HG02759 (cell line): ENCODE measurements around the gene GZMH.
A peak's percentile ranks its signal among the peaks of the same experiment; 100 is the strongest.
"Not testable (repeated sequence)": the region's sequence is repeated elsewhere in the genome, so short reads cannot be mapped to it uniquely, and the experiment has no call there.

Source experiments
- ATAC-seq: cut with Tn5 transposase; IDR thresholded peaks from one replicate; pipeline ENCODE4 v1.9.1; 2021; ENCODE audit warnings: mild to moderate bottlenecking, moderate library complexity; ENCODE audit not compliant: unreplicated experiment

GZMH gene, protein sequence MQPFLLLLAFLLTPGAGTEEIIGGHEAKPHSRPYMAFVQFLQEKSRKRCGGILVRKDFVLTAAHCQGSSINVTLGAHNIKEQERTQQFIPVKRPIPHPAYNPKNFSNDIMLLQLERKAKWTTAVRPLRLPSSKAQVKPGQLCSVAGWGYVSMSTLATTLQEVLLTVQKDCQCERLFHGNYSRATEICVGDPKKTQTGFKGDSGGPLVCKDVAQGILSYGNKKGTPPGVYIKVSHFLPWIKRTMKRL

DNA sequence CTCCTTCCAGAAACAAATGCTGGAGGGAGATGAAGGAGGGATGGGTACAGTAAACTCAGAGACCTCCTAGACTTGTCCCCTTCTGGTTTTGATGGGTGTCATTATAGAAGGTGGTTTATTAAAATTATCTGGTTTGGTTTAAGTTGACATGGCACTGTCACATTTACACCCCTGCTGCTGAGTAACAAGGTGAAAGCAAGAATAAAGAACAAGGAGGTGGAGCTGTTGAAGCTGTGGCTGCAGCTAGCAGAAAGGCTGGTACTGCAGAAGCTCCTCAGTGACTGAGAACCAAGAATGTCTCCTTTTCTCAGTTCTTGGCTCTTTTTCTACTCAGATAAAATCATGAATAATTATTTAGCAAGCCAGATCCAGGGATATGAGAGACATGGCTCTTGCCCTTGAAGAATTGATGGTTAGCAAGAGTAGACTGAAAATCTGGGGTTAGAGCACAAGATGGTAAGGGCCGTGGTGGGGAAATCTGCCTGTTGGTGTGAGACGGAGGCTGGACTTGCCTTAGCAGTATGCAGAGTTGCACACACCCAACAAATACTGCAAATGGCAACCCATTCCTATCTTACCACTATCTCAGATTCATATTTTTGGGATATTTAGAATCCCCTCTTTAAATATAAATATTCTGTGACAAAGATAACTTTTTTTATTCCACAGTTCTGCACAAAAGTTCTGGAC is at the start of gene GZMH:
Gene GZMH (minus strand): TSS at position 31 of the 690 bp plus-strand sequence. CDS start 72 bp downstream, outside the sequence.
- no peak for ATAC-seq

DNA sequence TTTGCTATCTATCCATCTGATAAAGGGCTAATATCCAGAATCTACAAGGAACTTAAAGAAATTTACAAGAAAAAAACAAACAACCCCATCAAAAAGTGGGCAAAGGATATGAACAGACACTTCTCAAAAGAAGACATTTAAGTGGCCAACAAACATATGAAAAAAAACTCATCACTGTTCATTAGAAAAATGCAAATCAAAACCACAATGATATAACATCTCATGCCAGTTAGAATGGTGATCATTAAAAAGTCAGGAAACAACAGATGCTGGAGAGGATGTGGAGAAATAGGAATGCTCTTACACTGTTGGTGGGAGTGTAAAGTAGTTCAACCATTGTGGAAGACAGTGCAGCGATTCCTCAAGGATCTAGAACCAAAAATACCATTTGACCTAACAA is 38.9 kb upstream of the GZMH start:
- not testable (repeated sequence) for ATAC-seq

DNA sequence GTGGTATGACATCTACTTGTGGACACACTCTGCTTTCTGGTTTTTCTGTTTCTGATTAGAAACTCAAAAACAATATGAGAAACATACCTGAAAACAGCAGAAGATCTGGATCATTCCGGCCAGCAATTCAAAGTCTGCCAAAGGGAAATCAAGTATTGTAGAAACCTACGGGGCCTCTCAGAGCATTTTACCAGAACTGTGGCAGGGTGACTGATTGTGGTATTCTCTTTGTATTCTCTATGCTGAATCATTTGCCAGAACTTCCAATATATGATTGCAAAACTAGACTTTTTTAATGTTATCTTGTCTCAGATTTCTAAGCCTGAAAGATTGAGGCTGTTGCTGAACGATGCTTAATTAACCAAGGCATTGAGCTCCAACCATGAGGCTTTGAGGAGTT is 30.4 kb upstream of the GZMH start:
- no peak for ATAC-seq

DNA sequence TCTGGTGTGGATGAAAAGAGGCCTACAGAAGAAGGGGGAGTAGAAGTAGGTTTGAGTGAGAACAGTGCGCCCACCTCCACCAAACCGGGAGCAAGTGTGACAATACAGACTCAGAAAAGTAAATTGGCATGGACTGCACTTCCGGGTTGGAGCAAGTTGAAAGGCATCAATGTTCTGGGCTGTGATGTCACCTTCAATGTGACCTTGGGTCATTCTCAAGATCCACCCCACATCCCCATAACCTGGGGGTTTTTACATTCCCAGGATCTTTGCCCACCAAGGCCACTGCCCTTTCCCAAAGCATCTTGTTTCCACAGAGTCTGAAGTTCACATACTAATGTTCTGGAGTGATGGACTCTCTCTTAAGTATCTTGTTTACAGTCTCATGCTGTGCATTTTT is 29.8 kb upstream of the GZMH start:
- ATAC-seq: no peak

DNA sequence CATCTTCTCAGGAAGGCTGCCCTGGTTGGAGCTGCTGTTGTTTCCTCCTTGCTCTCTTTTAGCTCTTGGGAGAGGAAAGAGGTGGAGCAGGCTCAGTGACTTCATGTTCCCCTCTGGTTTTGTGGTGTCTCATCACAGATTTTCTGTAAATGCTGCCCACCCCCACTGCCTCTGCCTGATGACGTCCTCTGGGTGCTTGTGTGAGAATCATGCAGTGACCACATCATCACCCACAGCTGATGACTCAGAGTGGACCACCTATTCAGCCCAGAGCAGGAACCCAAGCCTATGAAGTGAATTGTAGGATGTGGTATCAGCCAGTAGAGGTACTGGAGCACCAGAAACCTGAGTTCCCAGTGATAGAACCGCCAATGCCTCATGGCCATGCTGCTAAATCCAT is 24.7 kb upstream of the GZMH start, which contains the start of gene GZMB:
Gene GZMB (minus strand): TSS at position 33 of the 400 bp plus-strand sequence. CDS start 30 bp downstream, at position 3.
- no peak for ATAC-seq

DNA sequence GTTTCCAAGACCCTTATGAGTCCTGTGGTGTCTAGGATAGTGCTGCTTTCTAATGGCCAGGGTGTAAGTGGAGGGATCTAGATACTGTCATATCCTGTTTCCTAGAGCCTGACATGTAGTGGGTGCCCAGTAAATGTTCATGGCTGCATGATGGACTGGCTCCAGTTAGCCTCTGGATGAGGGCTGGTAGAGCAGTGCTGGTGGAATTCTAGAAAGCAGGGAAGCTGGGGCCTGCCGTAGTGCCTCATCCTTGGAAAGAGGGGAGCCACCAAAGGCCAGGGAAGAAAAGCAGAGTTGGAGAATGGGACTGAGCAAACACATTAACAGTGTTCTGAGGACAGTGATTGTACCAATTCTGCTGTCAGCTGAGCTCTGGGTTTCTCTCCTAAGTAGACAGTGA is 23.9 kb upstream of the GZMH start:
- ATAC-seq: no peak

DNA sequence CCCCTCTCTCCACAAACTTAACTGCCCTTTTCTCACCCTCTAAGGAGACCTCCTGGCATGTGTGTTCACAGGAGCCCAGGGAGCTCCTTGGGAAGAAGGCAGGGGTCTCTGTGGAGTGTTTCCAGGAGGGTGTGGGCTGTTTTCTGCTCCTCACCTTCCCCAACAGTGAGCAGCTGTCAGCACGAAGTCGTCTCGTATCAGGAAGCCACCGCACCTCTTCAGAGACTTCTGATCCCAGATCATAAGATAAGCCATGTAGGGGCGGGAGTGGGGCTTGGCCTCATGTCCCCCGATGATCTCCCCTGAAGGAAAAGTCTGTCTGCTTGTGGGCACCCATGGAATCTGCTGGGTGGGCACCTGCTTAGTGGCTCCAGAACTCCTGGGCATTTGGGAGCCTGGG is 23.3 kb upstream of the GZMH start:
- ATAC-seq: no peak

DNA sequence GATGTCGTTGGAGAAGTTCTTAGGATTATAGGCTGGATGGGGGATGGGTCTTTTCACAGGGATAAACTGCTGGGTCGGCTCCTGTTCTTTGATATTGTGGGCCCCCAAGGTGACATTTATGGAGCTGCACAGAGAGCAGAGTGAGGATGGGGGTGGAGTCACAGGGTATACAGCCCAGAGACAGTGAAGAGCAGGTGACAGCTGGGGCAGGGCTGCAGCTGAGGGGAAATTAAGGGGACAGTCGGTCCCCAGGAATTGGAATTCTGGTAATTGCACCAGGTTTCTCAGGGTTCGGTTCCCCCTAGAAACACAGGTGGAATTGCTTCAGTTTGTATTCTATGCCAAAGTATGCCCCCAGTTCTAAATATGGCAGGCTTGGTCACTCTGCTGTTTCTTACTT is 22.9 kb upstream of the GZMH start:
- no peak for ATAC-seq

DNA sequence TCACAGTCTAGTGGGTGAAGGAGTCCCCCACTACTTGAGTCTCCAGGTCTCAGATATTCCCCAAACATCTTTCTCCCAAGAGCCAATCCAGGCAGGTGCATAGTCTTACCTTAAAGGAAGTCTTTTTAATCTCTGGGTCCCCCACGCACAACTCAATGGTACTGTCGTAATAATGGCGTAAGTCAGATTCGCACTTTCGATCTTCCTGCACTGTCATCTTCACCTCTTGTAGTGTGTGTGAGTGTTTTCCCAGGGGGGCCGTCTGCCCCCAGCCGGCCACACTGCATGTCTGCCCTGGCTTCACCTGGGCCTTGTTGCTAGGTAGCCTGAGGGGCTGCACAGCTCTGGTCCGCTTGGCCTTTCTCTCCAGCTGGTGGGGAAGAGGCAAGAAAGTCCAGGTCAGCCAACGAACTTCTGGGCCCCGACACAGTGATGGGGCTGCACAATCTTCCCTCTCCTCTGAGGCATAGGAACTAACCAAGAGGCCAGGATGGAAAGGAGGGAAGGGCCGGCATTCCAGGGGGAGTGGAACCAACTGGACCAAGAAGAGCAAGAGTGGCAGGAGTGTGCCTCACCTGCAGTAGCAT is 22.4 kb upstream of the GZMH start:
- no peak for ATAC-seq

DNA sequence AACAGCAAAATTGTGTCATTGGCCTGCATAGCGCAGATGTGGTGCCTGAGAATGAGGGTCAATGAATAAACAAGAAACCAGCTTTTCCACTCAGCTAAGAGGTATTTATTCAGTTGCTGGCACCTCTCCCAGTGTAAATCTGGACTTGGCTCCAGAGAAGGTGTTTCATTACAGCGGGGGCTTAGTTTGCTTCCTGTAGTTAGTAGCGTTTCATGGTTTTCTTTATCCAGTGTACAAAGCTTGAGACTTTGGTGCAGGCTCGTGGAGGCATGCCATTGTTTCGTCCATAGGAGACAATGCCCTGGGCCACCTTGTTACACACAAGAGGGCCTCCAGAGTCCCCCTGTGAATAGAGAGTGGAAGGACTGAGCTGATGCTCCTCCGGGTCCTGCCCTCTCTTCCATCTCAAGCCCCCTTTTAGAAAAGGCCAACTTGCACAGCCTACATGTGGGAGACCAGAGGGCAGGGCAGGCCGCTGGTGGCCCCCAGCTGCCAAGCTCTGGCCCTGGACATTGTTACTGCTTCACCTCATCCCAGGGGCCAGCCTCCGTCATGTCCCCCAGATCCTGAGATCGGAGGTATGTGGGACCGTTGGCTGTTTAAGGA is 21.5 kb upstream of the GZMH start:
- ATAC-seq: no peak

DNA sequence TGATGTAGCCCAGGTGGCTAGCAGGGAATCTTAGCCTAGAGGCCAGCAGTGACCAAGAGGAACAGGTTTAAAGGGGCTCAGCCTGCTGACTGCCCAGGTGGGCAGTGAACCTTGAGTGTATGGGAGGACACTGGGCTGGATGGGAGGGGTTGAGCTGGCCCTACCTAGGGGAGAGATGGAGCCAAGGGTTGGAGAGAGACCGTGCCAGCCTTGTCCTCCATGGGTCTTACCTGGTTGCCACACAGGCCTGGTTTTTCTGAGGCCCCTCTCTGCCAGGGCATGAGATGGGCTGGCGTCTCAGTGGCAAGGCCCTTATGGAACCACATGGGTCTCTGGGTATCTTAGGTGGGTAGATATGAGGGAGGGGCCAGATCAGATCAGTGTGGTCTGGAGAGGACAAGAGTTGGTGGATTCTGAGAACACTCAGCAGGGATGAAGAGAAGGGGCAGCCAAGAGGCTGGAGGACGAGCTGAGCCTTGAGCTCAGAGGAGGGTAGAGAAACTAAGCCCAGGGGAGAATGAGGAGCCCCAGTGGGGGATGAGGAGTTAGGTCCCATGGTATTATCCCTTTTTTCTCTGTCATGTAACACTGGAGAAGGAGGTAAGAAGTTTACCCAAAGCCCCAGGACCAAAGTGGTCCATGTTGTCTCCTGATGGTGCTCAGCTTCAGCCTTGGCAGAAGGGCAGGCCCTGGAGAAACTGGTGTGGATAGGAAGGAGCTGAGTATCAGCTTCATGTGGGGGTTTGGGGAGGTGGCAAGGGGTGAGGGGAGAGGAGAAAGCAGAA is 20.8 kb upstream of the GZMH start:
- ATAC-seq: no peak

DNA sequence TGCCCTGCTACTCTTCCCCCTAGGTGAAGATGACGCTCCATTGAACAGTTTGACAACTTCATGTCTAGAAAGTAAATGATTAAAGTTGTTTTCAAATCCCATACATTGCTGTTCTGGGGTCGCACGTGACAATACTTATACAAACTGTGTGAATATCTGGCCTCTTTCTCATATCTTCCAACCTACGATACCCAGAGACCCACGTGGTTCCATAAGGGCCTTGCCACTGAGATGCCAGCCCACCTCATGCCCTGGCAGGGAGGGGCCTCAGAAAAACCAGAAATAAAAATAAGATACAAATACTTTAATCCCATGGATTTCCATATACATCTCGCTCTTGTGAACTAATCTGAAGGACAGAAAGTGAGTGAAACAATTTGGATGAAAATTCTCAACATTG is 20.0 kb upstream of the GZMH start:
- ATAC-seq: no peak

DNA sequence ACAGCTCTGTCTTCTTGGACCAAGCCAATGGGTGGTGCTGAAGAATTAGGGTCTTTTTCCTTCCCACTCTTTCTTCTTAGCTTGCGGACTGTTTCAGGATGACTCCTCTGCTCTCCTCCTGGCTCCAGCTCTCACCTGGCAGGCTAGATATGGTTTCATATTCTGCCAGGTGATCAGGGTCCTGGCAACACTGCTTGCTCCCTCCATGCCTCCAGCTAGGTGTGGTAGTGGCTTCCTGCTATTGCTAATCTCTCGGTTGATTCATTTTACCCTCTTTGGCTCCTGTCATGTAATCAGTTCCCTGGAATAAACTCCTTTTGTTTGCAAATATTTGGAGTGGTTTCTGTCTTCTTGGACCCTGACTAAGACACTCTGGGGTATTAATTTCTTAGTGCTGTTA is 4.3 kb upstream of the GZMH start:
- ATAC-seq: no peak

DNA sequence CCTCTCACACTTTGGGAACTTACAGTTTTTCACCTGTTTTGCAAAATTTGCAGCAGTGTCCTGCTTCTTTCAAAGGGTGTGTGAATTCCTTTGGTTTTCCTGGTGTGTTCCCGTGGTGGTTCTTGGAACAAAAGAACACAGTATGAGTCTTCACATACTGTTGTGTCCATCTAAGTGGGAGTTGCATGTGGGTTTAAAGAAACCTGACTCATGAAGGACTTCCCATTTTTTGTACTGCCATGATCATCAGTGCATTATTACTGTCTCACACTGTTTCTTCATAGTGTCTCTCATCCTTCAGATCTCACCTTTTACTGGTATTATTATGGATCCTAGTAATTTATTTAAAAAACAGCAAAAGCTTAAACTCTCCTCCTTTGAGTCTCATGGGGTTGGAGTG is 3.8 kb upstream of the GZMH start:
- ATAC-seq: no peak

DNA sequence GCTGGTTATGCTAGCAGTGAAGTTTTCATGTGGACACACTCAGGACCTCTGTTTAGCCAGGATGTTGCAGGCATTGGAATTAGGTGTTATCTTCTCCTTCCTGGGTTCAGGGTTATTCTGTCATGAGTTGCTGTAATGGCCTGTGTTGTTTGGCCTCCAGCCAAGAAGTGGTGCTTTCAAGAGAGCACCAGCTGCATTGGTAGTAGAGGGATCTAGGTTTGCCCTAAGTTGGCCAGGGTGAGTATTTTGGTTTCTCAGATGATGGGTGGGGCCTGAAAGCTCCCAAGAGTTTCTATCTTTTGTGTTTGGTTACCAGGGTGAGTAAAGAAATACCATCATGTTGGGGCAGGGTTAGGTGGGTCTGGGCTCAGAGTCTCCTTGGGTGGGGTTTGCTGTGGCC is 2.7 kb upstream of the GZMH start:
- no peak for ATAC-seq

DNA sequence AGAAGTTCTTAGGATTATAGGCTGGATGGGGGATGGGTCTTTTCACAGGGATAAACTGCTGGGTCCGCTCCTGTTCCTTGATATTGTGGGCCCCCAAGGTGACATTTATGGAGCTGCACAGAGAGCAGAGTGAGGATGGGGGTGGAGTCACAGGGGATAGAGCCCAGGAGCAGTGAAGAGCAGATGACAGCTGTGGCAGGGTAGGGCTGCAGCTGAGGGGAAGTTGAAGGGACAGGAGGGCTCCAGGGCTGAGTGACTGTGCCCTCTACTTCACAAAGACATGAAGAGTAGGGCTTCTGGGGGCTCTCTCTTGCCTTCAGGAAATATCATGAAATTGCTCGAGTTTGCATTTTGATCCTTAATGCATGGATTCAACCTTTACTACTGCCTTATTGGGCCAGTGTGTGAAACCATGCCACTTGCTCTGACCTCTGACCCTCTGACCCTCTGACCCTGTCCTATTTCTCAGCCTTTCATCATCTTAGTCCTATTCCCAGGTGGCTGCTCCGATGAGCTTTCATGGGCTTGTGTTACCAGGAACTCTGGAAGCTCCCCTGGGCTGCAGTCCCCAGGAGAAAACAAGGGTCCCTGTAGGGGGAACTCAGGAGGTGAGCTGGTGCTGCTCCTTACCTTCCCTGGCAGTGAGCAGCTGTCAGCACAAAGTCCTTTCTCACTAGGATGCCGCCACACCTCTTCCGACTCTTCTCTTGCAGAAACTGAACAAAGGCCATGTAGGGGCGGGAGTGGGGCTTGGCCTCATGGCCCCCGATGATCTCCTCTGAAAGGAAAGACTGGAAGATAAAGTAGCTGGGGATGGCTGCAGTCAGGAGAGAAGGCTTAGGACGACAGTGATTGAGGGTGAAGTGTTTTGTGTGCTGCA is 1.6 kb downstream of the GZMH start:
- ATAC-seq: no peak

DNA sequence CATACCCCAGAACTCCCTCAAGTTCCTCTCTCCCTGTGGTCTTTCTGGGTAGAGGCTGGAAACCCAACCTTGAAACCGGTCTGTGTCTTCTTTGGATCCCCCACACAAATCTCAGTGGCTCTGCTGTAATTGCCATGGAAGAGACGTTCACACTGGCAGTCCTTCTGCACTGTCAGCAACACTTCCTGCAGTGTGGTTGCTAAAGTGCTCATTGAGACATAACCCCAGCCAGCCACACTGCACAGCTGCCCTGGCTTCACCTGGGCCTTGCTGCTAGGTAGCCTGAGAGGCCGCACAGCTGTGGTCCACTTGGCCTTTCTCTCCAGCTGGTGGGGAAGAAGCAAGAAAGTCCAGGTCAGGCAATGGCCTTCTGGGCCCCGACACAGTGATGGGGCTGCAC is 2.4 kb downstream of the GZMH start:
- no peak for ATAC-seq

DNA sequence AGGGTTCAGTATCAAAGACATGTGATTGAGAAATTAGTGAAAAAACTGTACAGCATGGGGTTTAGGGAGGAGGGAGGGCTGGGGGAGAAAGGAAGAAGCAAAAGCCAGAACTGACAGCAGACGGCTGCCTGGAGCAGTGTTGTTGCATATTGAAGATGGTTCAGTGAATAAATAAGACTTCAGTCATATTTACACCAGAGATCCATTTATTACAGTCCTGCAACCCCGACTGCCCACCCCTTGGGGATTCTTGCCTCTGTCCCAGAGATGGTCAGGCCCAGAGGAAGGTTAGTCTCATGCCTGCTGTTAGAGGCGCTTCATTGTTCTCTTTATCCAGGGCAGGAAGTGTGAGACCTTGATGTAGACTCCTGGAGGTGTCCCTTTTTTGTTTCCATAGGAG is 3.2 kb downstream of the GZMH start:
- ATAC-seq: no peak

DNA sequence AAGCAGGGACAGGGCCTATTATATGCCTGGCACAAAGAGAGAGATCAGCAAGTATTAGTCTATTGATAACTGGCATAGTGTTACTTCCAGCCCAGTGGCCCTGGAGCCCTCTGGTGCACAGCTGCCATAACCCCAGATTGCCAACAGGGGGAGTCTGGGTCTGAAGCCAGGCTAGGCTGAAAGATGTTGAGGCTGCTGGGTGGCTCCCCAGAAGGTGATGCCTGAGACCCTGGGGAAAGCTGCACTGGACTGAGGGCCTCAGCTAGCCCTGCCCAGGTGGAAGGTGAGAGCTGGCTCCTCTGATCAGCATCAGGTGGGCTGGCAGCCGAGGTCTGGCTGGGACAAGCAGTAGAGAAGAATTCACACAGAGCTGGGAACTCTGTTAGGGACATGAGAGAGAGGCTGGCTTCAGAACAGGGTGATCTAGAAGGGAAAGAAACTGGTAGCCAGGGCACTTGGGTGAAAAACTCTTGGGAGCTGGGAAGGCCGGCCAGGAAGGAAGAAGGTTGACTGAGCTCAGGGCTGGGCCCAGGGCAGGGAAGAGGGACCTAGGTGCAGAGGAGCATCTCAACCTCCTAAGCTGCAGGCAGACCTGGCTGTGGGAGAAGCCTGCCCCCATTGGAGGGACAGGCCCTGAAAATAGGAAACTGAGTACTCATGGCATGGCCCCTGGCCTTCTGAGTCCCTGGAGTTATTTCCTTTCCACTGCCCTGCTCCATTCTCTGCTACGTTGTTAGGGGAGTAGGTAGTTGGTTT is 3.9 kb downstream of the GZMH start:
- ATAC-seq: peak; percentile 93
